HEK293T (cell line): ENCODE measurements around the gene UBA7.

ENCODE experiments used
- ARNT ChIP-seq: fragments of 450-650 bp; IDR thresholded peaks from 2 replicates; pipeline ENCODE4 v1.6.1; 2017; ENCODE audit warnings: mild to moderate bottlenecking
- BHLHE40 ChIP-seq: fragments of 450-650 bp; IDR thresholded peaks from 2 replicates; pipeline ENCODE4 v1.6.1; 2016; ENCODE audit warnings: mild to moderate bottlenecking, moderate library complexity, borderline replicate concordance
- FOXA1 ChIP-seq: fragments of 450-650 bp; IDR thresholded peaks from 2 replicates; pipeline ENCODE4 v1.6.1; 2016; ENCODE audit warnings: mild to moderate bottlenecking
- FOXK2 ChIP-seq: fragments of 450-650 bp; IDR thresholded peaks from 2 replicates; pipeline ENCODE4 v1.6.1; 2016; ENCODE audit warnings: mild to moderate bottlenecking
- FOXM1 ChIP-seq: fragments of 450-650 bp; IDR thresholded peaks from 2 replicates; pipeline ENCODE4 v1.6.1; 2017; ENCODE audit warnings: mild to moderate bottlenecking, borderline replicate concordance
- HDGF ChIP-seq: fragments of 450-650 bp; IDR thresholded peaks from 2 replicates; pipeline ENCODE4 v1.6.1; 2017; ENCODE audit warnings: antibody characterized with exemption, borderline replicate concordance
- SP1 ChIP-seq: fragments of 450-650 bp; IDR thresholded peaks from 2 replicates; pipeline ENCODE4 v1.6.1; 2017
- SUZ12 ChIP-seq: fragments of 450-650 bp; IDR thresholded peaks from 2 replicates; pipeline ENCODE4 v1.6.1; 2016; ENCODE audit warnings: mild to moderate bottlenecking
- TARDBP ChIP-seq: fragments of 450-650 bp; IDR thresholded peaks from 2 replicates; pipeline ENCODE4 v1.6.1; 2016
- ZNF384 ChIP-seq: fragments of 450-650 bp; IDR thresholded peaks from 2 replicates; pipeline ENCODE4 v1.6.1; 2016

GRCh38 chr3:49831341-49831740 is 17.6 kb upstream of the UBA7 start:
- no peak for TF ChIP-seq FOXA1
- TF ChIP-seq ARNT: no peak
- TF ChIP-seq HDGF: no peak
- TF ChIP-seq SUZ12: no peak
- TF ChIP-seq SP1: no peak
- no peak for TF ChIP-seq FOXK2
- no peak for TF ChIP-seq ZNF384
- no peak for TF ChIP-seq BHLHE40
- TF ChIP-seq FOXM1: no peak
- no peak for TF ChIP-seq TARDBP
